ENCODE results near the gene SPATA21.

GRCh38 chr1:16433030-16433429 is 4.2 kb downstream of the SPATA21 start:
- no peak for TF ChIP-seq CTCF (IDR thresholded peaks at IDR 0.05)
- TF ChIP-seq POLR2A (IDR thresholded peaks at IDR 0.05) = no peak

All from esophagus squamous epithelium (tissue), 4 donors.